SK-N-SH (cell line): Measurements from ENCODE around the gene ADK. TPM values are rescaled to one million over a fixed set of nuclear protein-coding genes. Genes with fewer than 3 reads are reported as not detected.

Experiments
- CTCF ChIA-PET: fragments of 300-600, 350-600 bp; formaldehyde crosslinking; extraction: SDS; loops from one replicate; lab custom pipeline; 2021; lab: Yijun Ruan, JAX
- POLR2A ChIA-PET: fragments of 350-600 bp; sonication (Branson Sonifier 250); formaldehyde crosslinking; extraction: SDS; loops from one replicate; lab custom pipeline; 2020; ENCODE audit warnings: antibody characterized with exemption, inconsistent platforms; lab: Yijun Ruan, JAX
- DNase-seq: peaks from one replicate; pipeline ENCODE4 v3.0.0; 2012
- H2AFZ ChIP-seq: fragments of 200-600 bp; sonication (generic); 2 replicates; pipeline ENCODE4 v1.8.1; 2016; ENCODE audit warnings: antibody characterized with exemption, mild to moderate bottlenecking, low read depth
- H3F3A ChIP-seq: fragments of 200-600 bp; sonication (generic); replicated peaks from 2 replicates; pipeline ENCODE3; 2016; ENCODE audit warnings: antibody characterized with exemption, mild to moderate bottlenecking; ENCODE audit not compliant: insufficient read depth
- H3K27ac ChIP-seq, 2 experiments: fragments of 200-500 bp in 1 of 2; fragments of 200-600 bp in 1 of 2; sonication (Bioruptor generic) in 1 of 2; sonication (generic), shearing (Covaris generic) in 1 of 2; 2 replicates each; pipeline versions ENCODE4 v1.5.1 to v1.6.1; 2014 to 2016; ENCODE audit warnings: low read depth in 2 of 2, inconsistent platforms in 1 of 2, low read length in 1 of 2, mild to moderate bottlenecking in 1 of 2, mixed read lengths in 1 of 2
- H3K27me3 ChIP-seq: fragments of 200-600 bp; sonication (generic), shearing (Covaris generic); 2 replicates; pipeline ENCODE4 v1.6.1; 2016; ENCODE audit warnings: mixed run types; ENCODE audit not compliant: insufficient read depth
- H3K36me3 ChIP-seq, 2 experiments: fragments of 200-500 bp in 1 of 2; fragments of 200-600 bp in 1 of 2; sonication (Bioruptor generic) in 1 of 2; sonication (generic) in 1 of 2; replicated peaks in 1 of 2; 2 replicates each; pipeline versions ENCODE3 to v1.5.1; 2014 to 2016; ENCODE audit warnings: low read length in 1 of 2, mild to moderate bottlenecking in 1 of 2; ENCODE audit not compliant: insufficient read depth in 2 of 2, control insufficient read depth in 1 of 2
- H3K4me1 ChIP-seq, 2 experiments: fragments of 200-500 bp in 1 of 2; fragments of 200-600 bp in 1 of 2; sonication (Bioruptor generic) in 1 of 2; sonication (generic), shearing (Covaris generic) in 1 of 2; 2 replicates each; pipeline versions ENCODE4 v1.5.1 to v1.6.1; 2014 to 2016; ENCODE audit warnings: low read depth in 1 of 2, low read length in 1 of 2, mixed run types in 1 of 2; ENCODE audit not compliant: insufficient read depth in 2 of 2, control insufficient read depth in 1 of 2
- H3K4me2 ChIP-seq: fragments of 200-600 bp; sonication (generic), shearing (Covaris generic); 2 replicates; pipeline ENCODE4 v1.6.1; 2017; ENCODE audit warnings: mixed run types
- H3K4me3 ChIP-seq, 2 experiments: fragments of 200-500 bp in 1 of 2; fragments of 200-600 bp in 1 of 2; sonication (Bioruptor generic) in 1 of 2; sonication (generic), shearing (Covaris generic) in 1 of 2; 2 replicates each; pipeline versions ENCODE4 v1.5.1 to v1.8.1; 2014 to 2016; ENCODE audit warnings: low read depth in 2 of 2, inconsistent platforms in 1 of 2, low read length in 1 of 2, mild to moderate bottlenecking in 1 of 2, mixed read lengths in 1 of 2, moderate library complexity in 1 of 2
- H3K79me2 ChIP-seq: fragments of 200-600 bp; sonication (generic); 2 replicates; pipeline ENCODE4 v1.8.1; 2017; ENCODE audit warnings: mild to moderate bottlenecking; ENCODE audit not compliant: insufficient read depth
- H3K9ac ChIP-seq: fragments of 200-600 bp; sonication (generic); 2 replicates; pipeline ENCODE4 v1.6.1; 2017; ENCODE audit warnings: mixed run types
- H3K9me2 ChIP-seq: fragments of 200-600 bp; sonication (generic); 2 replicates; pipeline ENCODE4 v1.6.1; 2017; ENCODE audit warnings: mixed run types
- H3K9me3 ChIP-seq: fragments of 200-600 bp; sonication (generic); 2 replicates; pipeline ENCODE4 v1.6.1; 2017; ENCODE audit warnings: mixed run types, mild to moderate bottlenecking, moderate library complexity
- H4K20me1 ChIP-seq: fragments of 200-600 bp; sonication (generic); 2 replicates; pipeline ENCODE4 v1.6.1; 2017; ENCODE audit warnings: mild to moderate bottlenecking, mixed run types; ENCODE audit not compliant: insufficient read depth
- CHD2 ChIP-seq: fragments of 150-350 bp; IDR thresholded peaks from 2 replicates; pipeline ENCODE4 v1.6.1; 2018; ENCODE audit warnings: low read length; ENCODE audit not compliant: partially characterized antibody
- EP300 ChIP-seq, 2 experiments: IDR thresholded peaks; 2 replicates each; pipeline versions ENCODE4 v1.4.0 to v1.6.1; 2012; ENCODE audit warnings: borderline replicate concordance in 1 of 2, low read depth in 1 of 2, low read length in 1 of 2
- EZH2phosphoT487 ChIP-seq: fragments of 200-600 bp; sonication (generic); IDR thresholded peaks from 2 replicates; pipeline ENCODE4 v1.6.1; 2017; ENCODE audit warnings: low read depth, mixed run types, mild to moderate bottlenecking, antibody characterized with exemption, moderate library complexity, borderline replicate concordance
- FOSL2 ChIP-seq: IDR thresholded peaks from 2 replicates; pipeline ENCODE4 v1.4.0; 2012; ENCODE audit warnings: low read depth, mild to moderate bottlenecking, moderate library complexity, borderline replicate concordance
- FOXM1 ChIP-seq: IDR thresholded peaks from 2 replicates; pipeline ENCODE4 v1.4.0; 2012; ENCODE audit warnings: low read depth, mild to moderate bottlenecking
- GABPA ChIP-seq: IDR thresholded peaks from 2 replicates; pipeline ENCODE4 v1.4.0; 2012; ENCODE audit warnings: low read depth, mild to moderate bottlenecking
- MEF2A ChIP-seq: IDR thresholded peaks from 2 replicates; pipeline ENCODE4 v1.4.0; 2012; ENCODE audit warnings: low read depth, borderline replicate concordance
- MXI1 ChIP-seq: IDR thresholded peaks from 2 replicates; pipeline ENCODE4 v1.6.1; 2012; ENCODE audit warnings: mild to moderate bottlenecking, low read depth, low read length, improper control_type of control experiment
- NRF1 ChIP-seq: IDR thresholded peaks from 2 replicates; pipeline ENCODE4 v1.6.1; 2012; ENCODE audit warnings: low read depth, mild to moderate bottlenecking, low read length
- RAD21 ChIP-seq: IDR thresholded peaks from 2 replicates; pipeline ENCODE4 v1.6.1; 2012; ENCODE audit warnings: mild to moderate bottlenecking, low read length
- RXRA ChIP-seq: IDR thresholded peaks from 2 replicates; pipeline ENCODE4 v1.4.0; 2012; ENCODE audit warnings: low read depth, mild to moderate bottlenecking, borderline replicate concordance
- TAF1 ChIP-seq: IDR thresholded peaks from 2 replicates; pipeline ENCODE4 v1.6.1; 2012; ENCODE audit warnings: low read depth, mild to moderate bottlenecking, low read length, moderate library complexity, borderline replicate concordance
- TCF12 ChIP-seq: IDR thresholded peaks from 2 replicates; pipeline ENCODE4 v1.4.0; 2012
- TEAD4 ChIP-seq: IDR thresholded peaks from 2 replicates; pipeline ENCODE4 v1.4.0; 2012; ENCODE audit warnings: mild to moderate bottlenecking, borderline replicate concordance; ENCODE audit not compliant: insufficient read depth
- WGBS: methylation state at CpG from one replicate; pipeline ENCODE4 v1.1.6; 2017; ENCODE audit warnings: low lambda C conversion rate; 5-methylcytosine and 5-hydroxymethylcytosine counted together
- polyA plus RNA-seq, 3 experiments: library from polyadenylated mRNA; depleted of rRNA; stranded (reverse); fragments of >200 nt; gene quantifications; 2 replicates each; pipeline ENCODE4 v1.2.3, GENCODE V29; 2012
- TF ChIP-seq, protein P1 (sequence below): IDR thresholded peaks from 2 replicates; pipeline ENCODE4; 2012
- TF ChIP-seq, protein P2 (sequence below): IDR thresholded peaks from 2 replicates; pipeline ENCODE4 v1.4.0; 2012; ENCODE audit warnings: low read depth, borderline replicate concordance
- TF ChIP-seq, protein P3 (sequence below): fragments of 200-600 bp; sonication (generic); IDR thresholded peaks from 2 replicates; pipeline ENCODE4 v1.6.1; 2017; ENCODE audit warnings: antibody characterized with exemption, mild to moderate bottlenecking, moderate library complexity
- TF ChIP-seq, protein P4 (sequence below): IDR thresholded peaks from 2 replicates; pipeline ENCODE4 v1.4.0; 2012; ENCODE audit warnings: low read depth

ADK gene
- polyA plus RNA-seq, 1 of the 3 experiments (the other 2 are of a cell fraction): 25.1 TPM

DNA sequence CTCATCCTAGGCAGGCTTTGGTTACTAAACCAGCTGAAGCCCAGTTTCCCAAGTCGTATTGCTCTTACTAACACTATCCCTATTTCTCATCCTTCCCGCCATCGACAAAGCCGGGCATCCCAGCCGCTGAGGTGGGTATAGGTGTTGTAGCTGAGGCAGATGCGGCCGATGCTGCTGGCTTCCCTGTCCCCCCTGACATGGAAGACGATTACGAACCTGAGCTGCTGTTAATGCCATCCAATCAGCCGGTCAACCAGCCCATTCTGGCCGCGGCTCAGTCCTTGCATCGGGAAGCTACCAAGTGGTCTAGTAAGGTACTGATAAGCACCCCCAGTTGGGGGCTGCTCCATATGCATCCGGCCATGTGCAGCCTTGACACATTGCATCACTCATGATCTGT is 39.2 kb upstream of the ADK start:
- no peak overlapping the region for H3K4me2 ChIP-seq
- peaks cover 80 to 87% of the 10 kb centered on the region in 2 experiments for H3K36me3 ChIP-seq
- peaks cover 39% of the 10 kb centered on the region for H3F3A ChIP-seq
- TF ChIP-seq GABPA: no peak
- TF ChIP-seq MXI1: no peak
- no peak for TF ChIP-seq EZH2phosphoT487
- no peak for TF ChIP-seq TCF12
- TF ChIP-seq FOXM1: no peak
- TF ChIP-seq CHD2: no peak
- no peak for TF ChIP-seq EP300 (IDR thresholded peaks at IDR 0.05; ENCODE audit: borderline replicate concordance in 1 of 2, low read depth in 1 of 2, low read length in 1 of 2)
- no peak for TF ChIP-seq TAF1
- TF ChIP-seq RXRA: no peak
- TF ChIP-seq FOSL2: no peak
- TF ChIP-seq, protein P1, sequence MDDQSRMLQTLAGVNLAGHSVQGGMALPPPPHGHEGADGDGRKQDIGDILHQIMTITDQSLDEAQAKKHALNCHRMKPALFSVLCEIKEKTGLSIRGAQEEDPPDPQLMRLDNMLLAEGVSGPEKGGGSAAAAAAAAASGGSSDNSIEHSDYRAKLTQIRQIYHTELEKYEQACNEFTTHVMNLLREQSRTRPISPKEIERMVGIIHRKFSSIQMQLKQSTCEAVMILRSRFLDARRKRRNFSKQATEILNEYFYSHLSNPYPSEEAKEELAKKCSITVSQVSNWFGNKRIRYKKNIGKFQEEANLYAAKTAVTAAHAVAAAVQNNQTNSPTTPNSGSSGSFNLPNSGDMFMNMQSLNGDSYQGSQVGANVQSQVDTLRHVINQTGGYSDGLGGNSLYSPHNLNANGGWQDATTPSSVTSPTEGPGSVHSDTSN: no peak
- TF ChIP-seq, protein P2, sequence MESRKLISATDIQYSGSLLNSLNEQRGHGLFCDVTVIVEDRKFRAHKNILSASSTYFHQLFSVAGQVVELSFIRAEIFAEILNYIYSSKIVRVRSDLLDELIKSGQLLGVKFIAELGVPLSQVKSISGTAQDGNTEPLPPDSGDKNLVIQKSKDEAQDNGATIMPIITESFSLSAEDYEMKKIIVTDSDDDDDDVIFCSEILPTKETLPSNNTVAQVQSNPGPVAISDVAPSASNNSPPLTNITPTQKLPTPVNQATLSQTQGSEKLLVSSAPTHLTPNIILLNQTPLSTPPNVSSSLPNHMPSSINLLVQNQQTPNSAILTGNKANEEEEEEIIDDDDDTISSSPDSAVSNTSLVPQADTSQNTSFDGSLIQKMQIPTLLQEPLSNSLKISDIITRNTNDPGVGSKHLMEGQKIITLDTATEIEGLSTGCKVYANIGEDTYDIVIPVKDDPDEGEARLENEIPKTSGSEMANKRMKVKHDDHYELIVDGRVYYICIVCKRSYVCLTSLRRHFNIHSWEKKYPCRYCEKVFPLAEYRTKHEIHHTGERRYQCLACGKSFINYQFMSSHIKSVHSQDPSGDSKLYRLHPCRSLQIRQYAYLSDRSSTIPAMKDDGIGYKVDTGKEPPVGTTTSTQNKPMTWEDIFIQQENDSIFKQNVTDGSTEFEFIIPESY: no peak
- TF ChIP-seq, protein P3, sequence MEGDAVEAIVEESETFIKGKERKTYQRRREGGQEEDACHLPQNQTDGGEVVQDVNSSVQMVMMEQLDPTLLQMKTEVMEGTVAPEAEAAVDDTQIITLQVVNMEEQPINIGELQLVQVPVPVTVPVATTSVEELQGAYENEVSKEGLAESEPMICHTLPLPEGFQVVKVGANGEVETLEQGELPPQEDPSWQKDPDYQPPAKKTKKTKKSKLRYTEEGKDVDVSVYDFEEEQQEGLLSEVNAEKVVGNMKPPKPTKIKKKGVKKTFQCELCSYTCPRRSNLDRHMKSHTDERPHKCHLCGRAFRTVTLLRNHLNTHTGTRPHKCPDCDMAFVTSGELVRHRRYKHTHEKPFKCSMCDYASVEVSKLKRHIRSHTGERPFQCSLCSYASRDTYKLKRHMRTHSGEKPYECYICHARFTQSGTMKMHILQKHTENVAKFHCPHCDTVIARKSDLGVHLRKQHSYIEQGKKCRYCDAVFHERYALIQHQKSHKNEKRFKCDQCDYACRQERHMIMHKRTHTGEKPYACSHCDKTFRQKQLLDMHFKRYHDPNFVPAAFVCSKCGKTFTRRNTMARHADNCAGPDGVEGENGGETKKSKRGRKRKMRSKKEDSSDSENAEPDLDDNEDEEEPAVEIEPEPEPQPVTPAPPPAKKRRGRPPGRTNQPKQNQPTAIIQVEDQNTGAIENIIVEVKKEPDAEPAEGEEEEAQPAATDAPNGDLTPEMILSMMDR: no peak
- TF ChIP-seq TEAD4: no peak
- no peak for TF ChIP-seq MEF2A
- TF ChIP-seq NRF1: no peak
- TF ChIP-seq, protein P4, sequence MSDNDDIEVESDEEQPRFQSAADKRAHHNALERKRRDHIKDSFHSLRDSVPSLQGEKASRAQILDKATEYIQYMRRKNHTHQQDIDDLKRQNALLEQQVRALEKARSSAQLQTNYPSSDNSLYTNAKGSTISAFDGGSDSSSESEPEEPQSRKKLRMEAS: no peak
- TF ChIP-seq RAD21: no peak
- no peak overlapping the region for H3K27ac ChIP-seq
- no peaks in the 10 kb centered on the region for H3K27me3 ChIP-seq
- no peak for DNase-seq
- H2AFZ ChIP-seq: no peak overlapping the region
- 93% methylated on average over 12 of the region's 14 CpGs for WGBS
- peaks cover 77% of the 10 kb centered on the region for H3K79me2 ChIP-seq
- no peak overlapping the region for H3K4me3 ChIP-seq
- ChIA-PET CTCF (interaction anchor here (0.9 to 1.2 kb wide), 2 partner anchors 8 to 123 kb away, joined by 3 to 4 read pairs; no protein-coding TSS in a partner anchor), POLR2A (no interaction called here)
- H3K9me2 ChIP-seq: no peaks in the 10 kb centered on the region
- H3K4me1 ChIP-seq: peaks cover 0 to 34% of the 10 kb centered on the region in 2 experiments; a peak in 2 of 4 replicates
- no peaks in the 10 kb centered on the region for H3K9me3 ChIP-seq
- peaks cover 22% of the 10 kb centered on the region for H4K20me1 ChIP-seq
- no peak overlapping the region for H3K9ac ChIP-seq
